OCI-LY3 (cell line): ENCODE measurements around the gene TMEM163.

Experiments used
- H2AFZ ChIP-seq: fragments of 200-600, 300-600 bp; shearing (Covaris generic); 2 replicates; pipeline ENCODE4 v1.6.0; 2014; ENCODE audit warnings: antibody characterized with exemption, low read depth, low read length
- H3K27ac ChIP-seq: fragments of 200-600, 300-600 bp; sonication (generic); 2 replicates; pipeline ENCODE4 v1.5.1; 2014; ENCODE audit warnings: mild to moderate bottlenecking, low read length, moderate library complexity, mixed read lengths
- H3K27me3 ChIP-seq: fragments of 200-600, 300-600 bp; sonication (generic); 2 replicates; pipeline ENCODE4 v1.6.1; 2014; ENCODE audit warnings: low read depth, low read length, mixed read lengths
- H3K36me3 ChIP-seq: fragments of 200-600, 300-600 bp; sonication (generic); replicated peaks from 2 replicates; pipeline ENCODE3; 2014; ENCODE audit warnings: low read depth, low read length, mixed read lengths
- H3K4me1 ChIP-seq: fragments of 300-600, 200-600 bp; sonication (generic); 2 replicates; pipeline ENCODE4 v1.6.1; 2014; ENCODE audit warnings: low read length, mixed read lengths
- H3K4me2 ChIP-seq: fragments of 200-600, 300-600 bp; sonication (generic); 2 replicates; pipeline ENCODE4 v1.6.1; 2014; ENCODE audit warnings: low read length, mixed read lengths
- H3K4me3 ChIP-seq: fragments of 300-600, 200-600 bp; sonication (generic); 2 replicates; pipeline ENCODE4 v1.5.1; 2014; ENCODE audit warnings: antibody characterized with exemption, mild to moderate bottlenecking, low read length, moderate library complexity
- H3K79me2 ChIP-seq: fragments of 300-600, 200-600 bp; shearing (Covaris generic); 2 replicates; pipeline ENCODE4 v1.6.1; 2014; ENCODE audit warnings: mild to moderate bottlenecking, low read length, mixed read lengths
- H3K9ac ChIP-seq: fragments of 300-600, 200-600 bp; shearing (Covaris generic); 2 replicates; pipeline ENCODE4 v1.6.0; 2014; ENCODE audit warnings: mild to moderate bottlenecking, low read length, moderate library complexity
- H3K9me3 ChIP-seq: fragments of 200-600, 300-600 bp; shearing (Covaris generic); 2 replicates; pipeline ENCODE4 v1.6.1; 2014; ENCODE audit warnings: low read length, mixed read lengths; ENCODE audit not compliant: insufficient read depth
- H4K20me1 ChIP-seq: fragments of 200-600, 300-600 bp; sonication (generic); 2 replicates; pipeline ENCODE4 v1.6.1; 2016; ENCODE audit warnings: low read length, mixed read lengths; ENCODE audit not compliant: insufficient read depth
- CTCF ChIP-seq: fragments of 200-600, 300-600 bp; sonication (generic); IDR thresholded peaks from 2 replicates; pipeline ENCODE4 v1.5.1; 2014; ENCODE audit warnings: antibody characterized with exemption, low read length, low read depth
- EZH2phosphoT487 ChIP-seq: fragments of 200-600 bp; shearing (Covaris generic); IDR thresholded peaks from 2 replicates; pipeline ENCODE4 v1.6.1; 2018; ENCODE audit warnings: antibody characterized with exemption, mixed run types, low read depth

TMEM163 gene

GRCh38 chr2:134491771-134492441 is 226.9 kb downstream of the TMEM163 start:
- Histone ChIP-seq H3K4me1 (no peaks in the 10 kb centered on the region), H4K20me1 (no peaks in the 10 kb centered on the region), H3K79me2 (no peaks in the 10 kb centered on the region), H3K27ac (no peak overlapping the region), H3K4me2 (no peak overlapping the region), H2AFZ (no peak overlapping the region), H3K36me3 (no peaks in the 10 kb centered on the region), H3K4me3 (no peak overlapping the region), H3K9ac (no peak overlapping the region), H3K9me3 (no peaks in the 10 kb centered on the region), H3K27me3 (no peaks in the 10 kb centered on the region)
- TF ChIP-seq CTCF (0 out of 2 replicates have a peak, but pooled peaks have one; percentile 4), EZH2phosphoT487 (no peak)

GRCh38 chr2:134491022-134491421 is 227.8 kb downstream of the TMEM163 start:
- Histone ChIP-seq H3K4me3 (no peak overlapping the region), H3K9ac (no peak overlapping the region), H3K27me3 (no peaks in the 10 kb centered on the region), H3K9me3 (no peaks in the 10 kb centered on the region), H2AFZ (no peak overlapping the region), H3K79me2 (no peaks in the 10 kb centered on the region), H3K4me1 (no peaks in the 10 kb centered on the region), H3K36me3 (no peaks in the 10 kb centered on the region), H4K20me1 (no peaks in the 10 kb centered on the region), H3K4me2 (no peak overlapping the region), H3K27ac (no peak overlapping the region)
- TF ChIP-seq EZH2phosphoT487 (no peak), CTCF (no peak)

GRCh38 chr2:134490559-134490958 is 228.2 kb downstream of the TMEM163 start:
- Histone ChIP-seq H3K79me2 (no peaks in the 10 kb centered on the region), H3K36me3 (no peaks in the 10 kb centered on the region), H3K4me3 (no peak overlapping the region), H3K9ac (no peak overlapping the region), H3K4me1 (no peaks in the 10 kb centered on the region), H4K20me1 (no peaks in the 10 kb centered on the region), H3K27ac (no peak overlapping the region), H2AFZ (no peak overlapping the region), H3K4me2 (no peak overlapping the region), H3K27me3 (no peaks in the 10 kb centered on the region), H3K9me3 (no peaks in the 10 kb centered on the region)
- TF ChIP-seq CTCF (no peak), EZH2phosphoT487 (no peak)

GRCh38 chr2:134489732-134490384 is 228.9 kb downstream of the TMEM163 start:
- Histone ChIP-seq H3K36me3 (peaks cover 2% of the 10 kb centered on the region), H3K4me3 (no peak overlapping the region), H3K79me2 (no peaks in the 10 kb centered on the region), H3K4me2 (no peak overlapping the region), H4K20me1 (no peaks in the 10 kb centered on the region), H2AFZ (no peak overlapping the region), H3K9ac (no peak overlapping the region), H3K27ac (no peak overlapping the region), H3K9me3 (no peaks in the 10 kb centered on the region), H3K4me1 (no peaks in the 10 kb centered on the region), H3K27me3 (no peaks in the 10 kb centered on the region)
- TF ChIP-seq CTCF, result 0 out of 2 replicates have a peak, but pooled peaks have one; percentile 4
- TF ChIP-seq EZH2phosphoT487, result no peak
